ENCODE results near the gene RABEPK. TPM values are rescaled to one million over a fixed set of nuclear protein-coding genes. Genes with fewer than 3 reads are reported as not detected.

RABEPK gene
- total RNA-seq, 1 donor from 2014 or later, result 30.7 TPM

DNA sequence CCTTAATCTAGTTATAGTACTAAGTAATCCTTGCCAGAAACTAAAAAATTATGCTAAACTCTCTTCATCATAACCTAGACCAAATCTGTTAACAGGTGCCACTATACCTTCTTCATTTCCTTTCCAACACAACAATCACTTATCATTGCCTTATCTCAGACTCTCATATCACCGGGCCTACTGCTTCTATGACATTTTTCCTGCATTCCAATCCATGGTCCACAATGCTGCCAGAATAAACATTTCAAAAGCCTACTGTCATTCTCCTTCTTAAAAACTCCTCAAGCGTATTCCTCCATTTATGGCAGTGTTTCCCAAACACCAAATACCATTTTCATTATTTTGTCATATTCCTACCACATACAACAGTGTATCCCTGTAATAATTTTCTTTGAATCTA, 17.3 kb upstream of the RABEPK start:
- H3K4me3 ChIP-seq (ENCODE audit: insufficient read depth, low read depth, low read length), result no peak overlapping the region
- H3K9me3 ChIP-seq (ENCODE audit: insufficient read depth, low read depth, low read length), result no peaks in the 10 kb centered on the region
- no peak for TF ChIP-seq EZH2 (IDR thresholded peaks at IDR 0.05; ENCODE audit: insufficient read depth, low read length)
- TF ChIP-seq, protein P1, sequence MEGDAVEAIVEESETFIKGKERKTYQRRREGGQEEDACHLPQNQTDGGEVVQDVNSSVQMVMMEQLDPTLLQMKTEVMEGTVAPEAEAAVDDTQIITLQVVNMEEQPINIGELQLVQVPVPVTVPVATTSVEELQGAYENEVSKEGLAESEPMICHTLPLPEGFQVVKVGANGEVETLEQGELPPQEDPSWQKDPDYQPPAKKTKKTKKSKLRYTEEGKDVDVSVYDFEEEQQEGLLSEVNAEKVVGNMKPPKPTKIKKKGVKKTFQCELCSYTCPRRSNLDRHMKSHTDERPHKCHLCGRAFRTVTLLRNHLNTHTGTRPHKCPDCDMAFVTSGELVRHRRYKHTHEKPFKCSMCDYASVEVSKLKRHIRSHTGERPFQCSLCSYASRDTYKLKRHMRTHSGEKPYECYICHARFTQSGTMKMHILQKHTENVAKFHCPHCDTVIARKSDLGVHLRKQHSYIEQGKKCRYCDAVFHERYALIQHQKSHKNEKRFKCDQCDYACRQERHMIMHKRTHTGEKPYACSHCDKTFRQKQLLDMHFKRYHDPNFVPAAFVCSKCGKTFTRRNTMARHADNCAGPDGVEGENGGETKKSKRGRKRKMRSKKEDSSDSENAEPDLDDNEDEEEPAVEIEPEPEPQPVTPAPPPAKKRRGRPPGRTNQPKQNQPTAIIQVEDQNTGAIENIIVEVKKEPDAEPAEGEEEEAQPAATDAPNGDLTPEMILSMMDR (IDR thresholded peaks at IDR 0.05; ENCODE audit: insufficient read depth, low read depth, low read length), result no peak
- peak; percentile 63 for DNase-seq (ENCODE audit: low read depth)
- peak overlapping the region; percentile 27 for H3K4me2 ChIP-seq (ENCODE audit: low read length)
- FAIRE-seq, result no peak
- H3K27me3 Mint-ChIP-seq (ENCODE audit: low read depth, unreplicated experiment), result no peaks in the 10 kb centered on the region
- H3K36me3 Mint-ChIP-seq (ENCODE audit: low read depth, unreplicated experiment), result no peaks in the 10 kb centered on the region
- peaks cover 72% of the 10 kb centered on the region for H4K20me1 ChIP-seq (ENCODE audit: insufficient read depth, low read length)
- H3K4me3 Mint-ChIP-seq (ENCODE audit: unreplicated experiment), result no peak overlapping the region
- H3K27ac ChIP-seq (ENCODE audit: low read depth, low read length), result no peak overlapping the region
- H3K9ac ChIP-seq (ENCODE audit: low read length), result no peak overlapping the region
- H3K27ac Mint-ChIP-seq (ENCODE audit: unreplicated experiment), result no peak overlapping the region
- H3K4me1 Mint-ChIP-seq (ENCODE audit: low read depth, unreplicated experiment), result peaks cover 16% of the 10 kb centered on the region
- H2AFZ ChIP-seq (ENCODE audit: low read depth, low read length), result no peak overlapping the region
- no peaks in the 10 kb centered on the region for H3K36me3 ChIP-seq (ENCODE audit: insufficient read depth, low read length)
- peaks cover 9% of the 10 kb centered on the region for H3K4me1 ChIP-seq (ENCODE audit: insufficient read depth, low read length)
- H3K9me3 Mint-ChIP-seq (ENCODE audit: unreplicated experiment), result no peaks in the 10 kb centered on the region
- H3K27me3 ChIP-seq (ENCODE audit: insufficient read depth, low read length), result no peaks in the 10 kb centered on the region
- peaks cover 98% of the 10 kb centered on the region for H3K79me2 ChIP-seq (ENCODE audit: insufficient read depth, low read length)

DNA sequence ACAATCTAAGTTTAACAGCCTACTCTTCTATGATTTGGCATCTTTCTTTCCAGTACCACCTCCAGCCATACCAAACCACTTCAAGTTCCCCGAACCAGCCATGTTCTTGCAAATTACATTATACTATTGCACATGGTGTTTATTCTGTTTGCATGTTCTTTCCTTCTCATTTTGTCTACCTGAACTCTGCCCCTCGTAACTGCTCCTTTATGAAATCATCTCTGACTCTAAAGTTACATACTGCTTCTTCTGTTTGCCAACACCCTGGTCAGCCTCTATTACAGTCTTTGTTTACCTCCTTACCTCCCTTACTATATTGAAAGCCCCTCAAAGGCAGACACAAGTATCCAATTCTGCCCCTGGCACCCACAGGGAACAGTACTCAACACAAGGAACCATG, 16.8 kb upstream of the RABEPK start:
- Histone ChIP-seq H2AFZ (ENCODE audit: low read depth, low read length) (no peak overlapping the region), H3K4me3 (ENCODE audit: insufficient read depth, low read depth, low read length) (no peak overlapping the region), H4K20me1 (ENCODE audit: insufficient read depth, low read length) (peaks cover 67% of the 10 kb centered on the region), H3K79me2 (ENCODE audit: insufficient read depth, low read length) (peaks cover 98% of the 10 kb centered on the region), H3K4me1 (ENCODE audit: insufficient read depth, low read length) (peaks cover 9% of the 10 kb centered on the region), H3K4me2 (ENCODE audit: low read length) (peak overlapping the region; percentile 27), H3K27ac (ENCODE audit: low read depth, low read length) (peak overlapping the region; percentile 23), H3K36me3 (ENCODE audit: insufficient read depth, low read length) (no peaks in the 10 kb centered on the region), H3K9me3 (ENCODE audit: insufficient read depth, low read depth, low read length) (no peaks in the 10 kb centered on the region), H3K9ac (ENCODE audit: low read length) (no peak overlapping the region), H3K27me3 (ENCODE audit: insufficient read depth, low read length) (no peaks in the 10 kb centered on the region)
- DNase-seq (ENCODE audit: low read depth) (no peak), FAIRE-seq (no peak)
- H3K27ac Mint-ChIP-seq (ENCODE audit: unreplicated experiment), result no peak overlapping the region
- H3K27me3 Mint-ChIP-seq (ENCODE audit: low read depth, unreplicated experiment), result no peaks in the 10 kb centered on the region
- H3K4me1 Mint-ChIP-seq (ENCODE audit: low read depth, unreplicated experiment), result peaks cover 17% of the 10 kb centered on the region
- no peaks in the 10 kb centered on the region for H3K36me3 Mint-ChIP-seq (ENCODE audit: low read depth, unreplicated experiment)
- H3K9me3 Mint-ChIP-seq (ENCODE audit: unreplicated experiment), result no peaks in the 10 kb centered on the region
- TF ChIP-seq, protein P1 (IDR thresholded peaks at IDR 0.05; ENCODE audit: insufficient read depth, low read depth, low read length), result no peak
- TF ChIP-seq EZH2 (IDR thresholded peaks at IDR 0.05; ENCODE audit: insufficient read depth, low read length), result no peak
- H3K4me3 Mint-ChIP-seq (ENCODE audit: unreplicated experiment), result no peak overlapping the region

DNA sequence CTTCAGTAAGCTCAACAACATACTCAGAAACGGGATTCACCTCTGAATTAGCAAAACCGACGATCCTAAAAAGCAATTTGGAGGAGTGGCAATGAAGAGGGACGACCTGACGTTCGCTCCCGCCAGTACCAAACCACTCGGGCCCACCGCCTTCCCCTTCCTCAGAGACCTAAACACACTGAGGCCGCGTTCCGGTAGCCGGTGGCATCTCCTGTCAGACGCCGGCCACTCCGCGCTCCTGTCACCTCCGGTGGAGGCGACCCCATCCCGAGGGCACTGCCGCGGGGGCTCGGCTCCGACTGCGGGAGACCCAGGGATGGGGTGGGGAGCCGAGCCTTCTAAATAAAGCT, 11.4 kb upstream of the RABEPK start:
- H3K9me3 ChIP-seq (ENCODE audit: insufficient read depth, low read depth, low read length), result no peaks in the 10 kb centered on the region
- Mint-ChIP-seq H3K36me3 (ENCODE audit: low read depth, unreplicated experiment) (no peaks in the 10 kb centered on the region), H3K27ac (ENCODE audit: unreplicated experiment) (no peak overlapping the region), H3K4me1 (ENCODE audit: low read depth, unreplicated experiment) (peaks cover 9% of the 10 kb centered on the region), H3K9me3 (ENCODE audit: unreplicated experiment) (no peaks in the 10 kb centered on the region), H3K4me3 (ENCODE audit: unreplicated experiment) (peak overlapping the region; percentile 91), H3K27me3 (ENCODE audit: low read depth, unreplicated experiment) (no peaks in the 10 kb centered on the region)
- peaks cover 65% of the 10 kb centered on the region for H3K79me2 ChIP-seq (ENCODE audit: insufficient read depth, low read length)
- peaks cover 27% of the 10 kb centered on the region for H4K20me1 ChIP-seq (ENCODE audit: insufficient read depth, low read length)
- no peaks in the 10 kb centered on the region for H3K27me3 ChIP-seq (ENCODE audit: insufficient read depth, low read length)
- H3K9ac ChIP-seq (ENCODE audit: low read length), result peak overlapping the region; percentile 98
- H3K4me2 ChIP-seq (ENCODE audit: low read length), result peak overlapping the region; percentile 95
- no peaks in the 10 kb centered on the region for H3K36me3 ChIP-seq (ENCODE audit: insufficient read depth, low read length)
- peak overlapping the region; percentile 79 for H2AFZ ChIP-seq (ENCODE audit: low read depth, low read length)
- TF ChIP-seq, protein P1 (IDR thresholded peaks at IDR 0.05; ENCODE audit: insufficient read depth, low read depth, low read length), result no peak
- TF ChIP-seq EZH2 (IDR thresholded peaks at IDR 0.05; ENCODE audit: insufficient read depth, low read length), result no peak
- H3K4me1 ChIP-seq (ENCODE audit: insufficient read depth, low read length), result peaks cover 9% of the 10 kb centered on the region
- H3K4me3 ChIP-seq (ENCODE audit: insufficient read depth, low read depth, low read length), result peak overlapping the region; percentile 90
- peak overlapping the region; percentile 89 for H3K27ac ChIP-seq (ENCODE audit: low read depth, low read length)
- no peak for DNase-seq (ENCODE audit: low read depth)
- FAIRE-seq, result no peak
